Activated naive CD4-positive, alpha-beta T cell treated with anti-CD3 and anti-CD28 coated beads for 36 hours (primary cell): ENCODE data around the gene MGA. TPM values are rescaled to one million over a fixed set of nuclear protein-coding genes. Genes with fewer than 3 reads are reported as not detected.

ENCODE experiments used
- microRNA-seq: library from miRNA; unstranded; fragments of <30 nt; microRNA quantifications from one replicate; pipeline ENCODE4 v1.2.0, GENCODE V29; 2022; ENCODE audit warnings: borderline microRNAs expressed, borderline replicate concordance
- total RNA-seq, 2 experiments: library from RNA; stranded (reverse); gene quantifications; one replicate each; pipeline ENCODE4 v1.2.3, GENCODE V29; 2021

Gene MGA
- total RNA-seq, 2 experiments from 2014 or later, result 27.4 to 28.3 TPM

Small RNAs within 50 kb of the gene (microRNA-seq; reads per million reads assigned to microRNA genes)
- not detected for gene MIR626

Other genes with a start within 250 kb of the MGA start
- gene RTF1, start 243.3 kb upstream of the MGA start, total RNA-seq, result 10 to 100 TPM; 18.7 to 19.5 TPM
- 1 to 10 TPM; 1.0 to 1.7 TPM for gene ITPKA, start 166.5 kb upstream of the MGA start, total RNA-seq
- not detected for gene LTK, start 146.6 kb upstream of the MGA start, total RNA-seq
- 10 to 100 TPM; 48.4 to 49.5 TPM for gene RPAP1, start 116.1 kb upstream of the MGA start, total RNA-seq
- gene TYRO3, start 101.2 kb upstream of the MGA start, total RNA-seq, result 1 to 10 TPM; 1.2 to 3.7 TPM
- gene MAPKBP1, start 114.1 kb downstream of the MGA start, total RNA-seq, result 10 to 100 TPM; 13.8 to 13.9 TPM
- 10 to 100 TPM; 18.7 to 19.8 TPM for gene JMJD7, start 167.7 kb downstream of the MGA start, total RNA-seq
- 1 to 10 TPM; 9.0 to 9.7 TPM for gene PLA2G4B, start 178.4 kb downstream of the MGA start, total RNA-seq
- gene SPTBN5, start 233.6 kb downstream of the MGA start, total RNA-seq, result under 1 TPM; 0.17 to 0.32 TPM